Ascending aorta (tissue), 2 donors: ENCODE measurements around the gene TOGARAM1. TPM values are rescaled to one million over a fixed set of nuclear protein-coding genes. Genes with fewer than 3 reads are reported as not detected.

Source experiments
- DNase-seq, 2 donors: peaks; one replicate each; pipeline ENCODE4 v3.0.0-alpha.2; 2019; ENCODE audit warnings: low spot score in 2 of 2
- H3K27ac ChIP-seq, 2 donors: fragments of 200-600 bp; sonication (generic); one replicate each; pipeline ENCODE4 v1.5.1; 2016 to 2017; ENCODE audit warnings: mild to moderate bottlenecking in 1 of 2
- H3K27me3 ChIP-seq: fragments of 200-600 bp; sonication (generic); one replicate; pipeline ENCODE4 v1.5.1; 2017
- H3K36me3 ChIP-seq, 2 donors: fragments of 200-600 bp; sonication (generic); one replicate each; pipeline ENCODE4 v1.5.1; 2016
- H3K4me1 ChIP-seq, 2 donors: fragments of 200-600 bp; sonication (generic); one replicate each; pipeline ENCODE4 v1.5.1; 2016 to 2017; ENCODE audit warnings: mild to moderate bottlenecking in 1 of 2
- H3K4me3 ChIP-seq, 2 donors: fragments of 200-600 bp; sonication (generic); one replicate each; pipeline ENCODE4 v1.5.1; 2016 to 2017; ENCODE audit warnings: mild to moderate bottlenecking in 1 of 2
- H3K9me3 ChIP-seq, 2 donors: fragments of 200-600 bp; sonication (generic); one replicate each; pipeline ENCODE4 v1.5.1; 2016
- CTCF ChIP-seq, 3 experiments: fragments of 200-600 bp in 2 of 3; fragments of 450-650 bp in 1 of 3; sonication (generic) in 2 of 3; IDR thresholded peaks; one replicate each; pipeline ENCODE4 v1.5.1; 2016 to 2019; ENCODE audit warnings: antibody characterized with exemption in 3 of 3, mild to moderate bottlenecking in 1 of 3, moderate library complexity in 1 of 3
- intact Hi-C: fragments of 100-400 bp; cut with DNase I; formaldehyde crosslinking; loops from one replicate; pipeline ENCODE4 v1.15.1; 2023
- total RNA-seq: library from RNA; depleted of rRNA; stranded (reverse); fragments of >200 nt; gene quantifications from one replicate; pipeline ENCODE4 v1.1.0, GENCODE V29; 2016

TOGARAM1 gene
- total RNA-seq, 1 donor from 2014 or later = 1.8 TPM

GRCh38 chr14:44989497-44990440 is 27.8 kb downstream of the TOGARAM1 start:
- TF ChIP-seq CTCF (IDR thresholded peaks at IDR 0.05) = no peak
- H3K4me1 ChIP-seq = peaks cover 0 to 9% of the 10 kb centered on the region in 2 donors
- no peaks in the 10 kb centered on the region for H3K27me3 ChIP-seq
- no peak for DNase-seq
- no peaks in the 10 kb centered on the region for H3K9me3 ChIP-seq
- H3K27ac ChIP-seq = peak overlapping the region in 1 of 2 donors; percentile 6
- intact Hi-C loops = no loop called here
- no peak overlapping the region for H3K4me3 ChIP-seq
- no peaks in the 10 kb centered on the region for H3K36me3 ChIP-seq

- Histone ChIP-seq H3K9me3 (no peaks in the 10 kb centered on the region), H3K4me3 (no peak overlapping the region), H3K36me3 (no peaks in the 10 kb centered on the region), H3K27me3 (no peaks in the 10 kb centered on the region), H3K4me1 (peaks cover 0 to 9% of the 10 kb centered on the region in 2 donors), H3K27ac (no peak overlapping the region)
- no peak for DNase-seq
- TF ChIP-seq CTCF (IDR thresholded peaks at IDR 0.05) = no peak
- intact Hi-C loops = no loop called here
These were observed 28.5 kb downstream of the TOGARAM1 start for GRCh38 chr14:44990533-44990932.

- no peak for DNase-seq
- no peak for TF ChIP-seq CTCF (IDR thresholded peaks at IDR 0.05)
- Histone ChIP-seq H3K36me3 (peaks cover 0 to 16% of the 10 kb centered on the region in 2 donors), H3K4me1 (no peaks in the 10 kb centered on the region), H3K27me3 (no peaks in the 10 kb centered on the region), H3K9me3 (no peaks in the 10 kb centered on the region), H3K27ac (no peak overlapping the region), H3K4me3 (no peak overlapping the region)
- intact Hi-C loops = no loop called here
These were observed 33.2 kb downstream of the TOGARAM1 start for GRCh38 chr14:44995196-44995595.

- intact Hi-C loops = no loop called here
- Histone ChIP-seq H3K4me3 (no peak overlapping the region), H3K9me3 (no peaks in the 10 kb centered on the region), H3K36me3 (peaks cover 0 to 22% of the 10 kb centered on the region in 2 donors), H3K4me1 (no peaks in the 10 kb centered on the region), H3K27me3 (no peaks in the 10 kb centered on the region), H3K27ac (no peak overlapping the region)
- TF ChIP-seq CTCF (IDR thresholded peaks at IDR 0.05) = no peak
- DNase-seq = no peak
These were observed 33.8 kb downstream of the TOGARAM1 start for GRCh38 chr14:44995770-44996294.

- Histone ChIP-seq H3K4me1 (no peaks in the 10 kb centered on the region), H3K4me3 (no peak overlapping the region), H3K9me3 (no peaks in the 10 kb centered on the region), H3K27ac (no peak overlapping the region), H3K27me3 (no peaks in the 10 kb centered on the region), H3K36me3 (peaks cover 10 to 16% of the 10 kb centered on the region in 2 donors)
- intact Hi-C loops = no loop called here
- no peak for DNase-seq
- no peak for TF ChIP-seq CTCF (IDR thresholded peaks at IDR 0.05)
These were observed 41.9 kb downstream of the TOGARAM1 start for GRCh38 chr14:45003924-45004323.
